Measurements from ENCODE around the gene EPS8L3. TPM values are rescaled to one million over a fixed set of nuclear protein-coding genes. Genes with fewer than 3 reads are reported as not detected.

EPS8L3 gene
- polyA plus RNA-seq, 5 donors: 0.22 to 1.5 (median 0.35) TPM

- DNase-seq: no peak
These were observed 22.9 kb downstream of the EPS8L3 start, which contains the start of gene GSTM3 for GRCh38 chr1:109740615-109741373. Gene GSTM3, minus strand, starts transcription at chr1:109741038. Its CDS starts 751 bp downstream, at chr1:109740287.

GRCh38 chr1:109739738-109740614 is 23.7 kb downstream of the EPS8L3 start:
- peak; percentile 84 to 85 for DNase-seq

GRCh38 chr1:109733236-109733870 is 30.4 kb downstream of the EPS8L3 start:
- DNase-seq: no peak

GRCh38 chr1:109732390-109732881 is 31.3 kb downstream of the EPS8L3 start:
- DNase-seq: no peak

GRCh38 chr1:109730666-109731065 is 33.1 kb downstream of the EPS8L3 start:
- DNase-seq: no peak

GRCh38 chr1:109728870-109729269 is 34.9 kb downstream of the EPS8L3 start:
- no peak for DNase-seq

- no peak for DNase-seq
These were observed 36.9 kb downstream of the EPS8L3 start for GRCh38 chr1:109726728-109727373.

GRCh38 chr1:109726007-109726406 is 37.7 kb downstream of the EPS8L3 start:
- DNase-seq: no peak

GRCh38 chr1:109725510-109725909 is 38.2 kb downstream of the EPS8L3 start:
- no peak for DNase-seq

GRCh38 chr1:109724933-109725332 is 38.8 kb downstream of the EPS8L3 start:
- DNase-seq: no peak

GRCh38 chr1:109722908-109723691 is 40.6 kb downstream of the EPS8L3 start:
- DNase-seq: no peak

GRCh38 chr1:109721971-109722370 is 41.8 kb downstream of the EPS8L3 start:
- no peak for DNase-seq

- no peak for DNase-seq
These were observed 42.7 kb downstream of the EPS8L3 start for GRCh38 chr1:109721042-109721441.

GRCh38 chr1:109719337-109719837 is 44.3 kb downstream of the EPS8L3 start:
- no peak for DNase-seq

- no peak for DNase-seq
These were observed 45.2 kb downstream of the EPS8L3 start for GRCh38 chr1:109718495-109718894.

- DNase-seq: no peak
These were observed 46.0 kb downstream of the EPS8L3 start for GRCh38 chr1:109717729-109718128.

- no peak for DNase-seq
These were observed 47.1 kb downstream of the EPS8L3 start for GRCh38 chr1:109716570-109717090.

- DNase-seq: peak in 1 of 2 donors; percentile 25
These were observed 47.6 kb downstream of the EPS8L3 start for GRCh38 chr1:109716121-109716520.

- DNase-seq: no peak
These were observed 48.9 kb downstream of the EPS8L3 start for GRCh38 chr1:109714661-109715372.

- DNase-seq: no peak
These were observed 50.1 kb downstream of the EPS8L3 start for GRCh38 chr1:109713636-109714035.
